PFSK-1 (cell line): ENCODE results near the gene KCNS1.

Experiments used
- POLR2AphosphoS5 ChIP-seq: IDR thresholded peaks from 2 replicates; pipeline ENCODE4 v1.6.1; 2012; ENCODE audit warnings: low read depth, mild to moderate bottlenecking, control low read depth, low read length, moderate library complexity
- SIN3A ChIP-seq: IDR thresholded peaks from 2 replicates; pipeline ENCODE4 v1.6.1; 2012; ENCODE audit warnings: mild to moderate bottlenecking, low read length, moderate library complexity, borderline replicate concordance; ENCODE audit not compliant: insufficient read depth
- TAF1 ChIP-seq: IDR thresholded peaks from 2 replicates; pipeline ENCODE4 v1.6.1; 2012; ENCODE audit warnings: low read length, control low read depth, borderline replicate concordance; ENCODE audit not compliant: insufficient read depth
- TF ChIP-seq, protein P1 (sequence below), 2 experiments: IDR thresholded peaks; 2 replicates each; pipeline versions ENCODE4 v1.6.1 to v1.8.0; 2011 to 2012; ENCODE audit warnings: low read depth in 2 of 2, low read length in 2 of 2, control low read depth in 1 of 2, inconsistent platforms in 1 of 2, mild to moderate bottlenecking in 1 of 2, moderate library complexity in 1 of 2; ENCODE audit not compliant: insufficient read depth in 1 of 2

DNA sequence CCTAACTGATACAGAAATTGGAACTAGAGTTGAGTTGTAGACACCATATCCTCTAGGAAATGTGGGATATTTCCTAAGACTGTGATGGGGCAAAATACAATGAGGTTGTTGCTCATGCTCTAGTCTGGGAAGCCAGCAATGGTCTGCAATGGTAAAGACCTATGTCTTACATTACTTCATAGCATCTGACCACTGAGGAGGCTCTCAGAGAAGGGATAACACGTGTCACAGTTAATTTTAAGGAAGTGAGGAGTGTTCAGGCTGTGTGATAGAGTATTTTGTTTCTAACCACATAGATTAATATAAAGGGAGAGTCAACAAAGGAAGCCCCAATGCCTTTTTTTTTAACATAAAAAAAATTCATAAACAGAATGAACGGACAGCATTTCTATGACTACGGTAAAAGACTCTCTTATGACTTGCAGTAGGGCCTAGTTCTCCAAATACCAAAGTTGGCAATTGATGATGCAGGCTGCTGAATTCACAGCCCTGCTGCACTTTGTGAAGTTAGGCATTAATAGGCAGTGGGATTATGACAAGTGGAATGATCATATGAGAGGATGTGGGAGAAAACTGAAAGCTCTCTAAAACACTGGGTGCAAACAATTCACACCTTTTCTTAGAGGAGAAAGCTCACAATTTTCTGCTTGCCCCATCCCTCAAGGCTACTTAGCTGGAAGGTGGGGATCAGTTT lies 13.7 kb downstream of the KCNS1 start:
- TF ChIP-seq, protein P1, sequence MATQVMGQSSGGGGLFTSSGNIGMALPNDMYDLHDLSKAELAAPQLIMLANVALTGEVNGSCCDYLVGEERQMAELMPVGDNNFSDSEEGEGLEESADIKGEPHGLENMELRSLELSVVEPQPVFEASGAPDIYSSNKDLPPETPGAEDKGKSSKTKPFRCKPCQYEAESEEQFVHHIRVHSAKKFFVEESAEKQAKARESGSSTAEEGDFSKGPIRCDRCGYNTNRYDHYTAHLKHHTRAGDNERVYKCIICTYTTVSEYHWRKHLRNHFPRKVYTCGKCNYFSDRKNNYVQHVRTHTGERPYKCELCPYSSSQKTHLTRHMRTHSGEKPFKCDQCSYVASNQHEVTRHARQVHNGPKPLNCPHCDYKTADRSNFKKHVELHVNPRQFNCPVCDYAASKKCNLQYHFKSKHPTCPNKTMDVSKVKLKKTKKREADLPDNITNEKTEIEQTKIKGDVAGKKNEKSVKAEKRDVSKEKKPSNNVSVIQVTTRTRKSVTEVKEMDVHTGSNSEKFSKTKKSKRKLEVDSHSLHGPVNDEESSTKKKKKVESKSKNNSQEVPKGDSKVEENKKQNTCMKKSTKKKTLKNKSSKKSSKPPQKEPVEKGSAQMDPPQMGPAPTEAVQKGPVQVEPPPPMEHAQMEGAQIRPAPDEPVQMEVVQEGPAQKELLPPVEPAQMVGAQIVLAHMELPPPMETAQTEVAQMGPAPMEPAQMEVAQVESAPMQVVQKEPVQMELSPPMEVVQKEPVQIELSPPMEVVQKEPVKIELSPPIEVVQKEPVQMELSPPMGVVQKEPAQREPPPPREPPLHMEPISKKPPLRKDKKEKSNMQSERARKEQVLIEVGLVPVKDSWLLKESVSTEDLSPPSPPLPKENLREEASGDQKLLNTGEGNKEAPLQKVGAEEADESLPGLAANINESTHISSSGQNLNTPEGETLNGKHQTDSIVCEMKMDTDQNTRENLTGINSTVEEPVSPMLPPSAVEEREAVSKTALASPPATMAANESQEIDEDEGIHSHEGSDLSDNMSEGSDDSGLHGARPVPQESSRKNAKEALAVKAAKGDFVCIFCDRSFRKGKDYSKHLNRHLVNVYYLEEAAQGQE (IDR thresholded peaks at IDR 0.05; ENCODE audit: insufficient read depth in 1 of 2, low read depth in 2 of 2, low read length in 2 of 2): no peak
- no peak for TF ChIP-seq POLR2AphosphoS5
- no peak for TF ChIP-seq SIN3A
- no peak for TF ChIP-seq TAF1
